GM18873 (cell line): ENCODE results near the gene NR4A1.

Source experiments
- ATAC-seq: cut with Tn5 transposase; IDR thresholded peaks from one replicate; pipeline ENCODE4 v1.9.1; 2021; ENCODE audit warnings: mild to moderate bottlenecking, moderate library complexity, moderate number of reproducible peaks; ENCODE audit not compliant: unreplicated experiment, low FRiP score

The NR4A1 gene

DNA sequence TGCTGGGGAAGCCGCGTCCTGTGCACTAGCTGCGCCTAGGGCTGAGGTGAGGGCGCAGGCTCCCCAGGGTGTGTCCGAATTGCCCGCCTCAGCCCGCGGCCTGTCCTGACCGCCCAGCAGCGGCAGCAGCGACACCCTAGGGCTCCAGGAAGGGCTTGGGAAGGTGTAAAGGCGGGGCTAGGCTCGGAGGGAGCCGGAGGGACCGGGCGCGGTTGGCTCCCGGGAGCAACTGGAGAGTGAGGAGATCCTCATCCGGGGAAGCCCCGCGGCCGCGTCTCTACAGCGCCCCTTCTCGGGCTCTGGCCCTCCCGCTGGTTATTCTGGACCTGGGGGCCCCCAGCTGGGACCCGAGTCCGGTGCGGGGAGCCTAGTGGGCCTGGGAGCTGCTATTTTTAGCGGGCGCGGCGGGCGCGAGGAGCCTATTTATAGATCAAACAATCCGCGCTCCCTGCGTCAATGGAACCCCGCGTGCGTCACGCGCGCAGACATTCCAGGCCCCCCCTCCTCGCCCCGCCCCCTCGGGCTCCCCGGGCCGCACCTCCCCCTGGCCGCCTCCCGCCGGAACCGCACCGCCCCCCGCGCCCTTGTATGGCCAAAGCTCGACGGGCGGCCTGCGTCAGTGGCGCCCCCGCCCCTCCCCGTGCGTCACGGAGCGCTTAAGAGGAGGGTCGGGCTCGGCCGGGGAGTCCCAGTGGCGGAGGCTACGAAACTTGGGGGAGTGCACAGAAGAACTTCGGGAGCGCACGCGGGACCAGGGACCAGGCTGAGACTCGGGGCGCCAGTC lies at the start of gene NR4A1:
NR4A1 (plus strand) TSS at position 685 of the 784 bp plus-strand sequence. CDS start 2,887 bp downstream, outside the sequence.
- peak; percentile 68 for ATAC-seq

DNA sequence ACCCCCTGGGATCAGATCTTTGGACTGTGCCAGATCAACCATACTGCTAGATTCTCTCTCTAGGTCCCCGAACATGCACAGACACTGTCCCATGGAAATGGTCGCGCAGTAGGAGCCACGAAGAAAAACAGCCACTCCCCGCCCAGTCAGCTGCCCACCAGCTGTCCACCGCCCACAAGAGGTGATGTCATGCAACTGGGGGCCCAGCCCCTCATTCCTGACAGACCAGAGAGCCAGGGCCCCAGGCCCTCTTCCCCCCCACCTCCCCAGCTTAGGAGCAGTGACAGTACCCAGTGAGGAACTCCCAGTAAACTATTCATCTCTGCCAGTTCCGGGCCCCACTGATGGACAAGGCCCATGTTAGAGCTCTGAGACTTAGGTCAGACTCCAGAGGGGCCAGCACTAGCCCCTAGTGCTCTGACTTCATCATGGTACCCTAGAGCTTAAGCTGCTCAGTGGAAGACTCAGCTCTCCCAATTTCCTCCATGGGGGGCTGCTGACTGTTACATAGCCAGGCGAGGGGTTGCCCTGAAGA lies 48.2 kb upstream of the NR4A1 start:
- ATAC-seq, result no peak

DNA sequence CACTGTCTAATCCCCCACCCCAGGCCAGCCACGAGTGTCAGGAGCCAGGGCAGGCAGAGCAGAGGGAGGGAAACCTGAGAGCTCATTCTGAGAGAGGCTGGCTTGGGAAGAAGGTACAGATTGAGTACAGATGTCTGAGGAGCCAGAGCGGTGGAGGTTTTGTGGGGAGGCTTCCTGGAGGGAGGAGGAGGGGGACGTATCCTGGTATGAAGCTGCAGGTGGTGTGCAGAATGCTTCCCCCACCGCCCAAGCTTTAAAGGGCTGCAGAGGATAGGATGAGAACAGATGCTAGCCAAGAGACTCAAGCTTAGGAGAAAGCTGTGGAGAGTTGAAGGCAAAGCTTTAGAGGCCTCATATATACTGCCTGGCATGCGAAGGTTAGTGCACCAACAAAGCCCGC lies 47.7 kb upstream of the NR4A1 start:
- no peak for ATAC-seq

DNA sequence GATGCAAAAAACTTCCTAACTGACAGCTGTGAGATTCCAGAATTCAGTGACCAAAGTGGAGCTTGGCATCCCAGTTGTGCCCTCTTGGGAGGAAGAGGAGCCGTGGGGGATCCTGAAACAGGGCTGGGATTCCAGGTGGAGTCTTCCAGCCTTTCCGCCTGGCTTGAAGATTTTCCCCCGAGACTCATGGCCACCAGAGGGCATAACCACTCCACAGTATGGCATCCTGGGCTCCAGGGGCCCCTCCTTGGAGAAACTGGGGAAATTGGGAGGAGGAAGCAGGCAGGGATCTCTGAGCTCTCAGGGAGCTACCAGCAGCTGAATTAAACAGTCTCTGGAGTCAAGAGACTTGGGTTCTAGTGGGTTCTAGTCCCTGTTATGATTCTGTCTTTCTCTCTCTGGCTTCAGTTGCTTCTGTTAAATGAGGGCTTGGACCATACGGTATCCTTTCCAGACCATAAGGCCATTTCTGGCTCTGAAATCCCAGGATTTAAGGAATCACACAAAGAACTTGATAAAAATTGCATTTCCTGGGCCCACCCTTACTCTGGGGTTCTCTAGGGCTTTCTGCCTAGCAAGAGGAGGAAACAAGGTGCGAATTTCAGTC lies 47.1 kb upstream of the NR4A1 start:
- ATAC-seq, result no peak

DNA sequence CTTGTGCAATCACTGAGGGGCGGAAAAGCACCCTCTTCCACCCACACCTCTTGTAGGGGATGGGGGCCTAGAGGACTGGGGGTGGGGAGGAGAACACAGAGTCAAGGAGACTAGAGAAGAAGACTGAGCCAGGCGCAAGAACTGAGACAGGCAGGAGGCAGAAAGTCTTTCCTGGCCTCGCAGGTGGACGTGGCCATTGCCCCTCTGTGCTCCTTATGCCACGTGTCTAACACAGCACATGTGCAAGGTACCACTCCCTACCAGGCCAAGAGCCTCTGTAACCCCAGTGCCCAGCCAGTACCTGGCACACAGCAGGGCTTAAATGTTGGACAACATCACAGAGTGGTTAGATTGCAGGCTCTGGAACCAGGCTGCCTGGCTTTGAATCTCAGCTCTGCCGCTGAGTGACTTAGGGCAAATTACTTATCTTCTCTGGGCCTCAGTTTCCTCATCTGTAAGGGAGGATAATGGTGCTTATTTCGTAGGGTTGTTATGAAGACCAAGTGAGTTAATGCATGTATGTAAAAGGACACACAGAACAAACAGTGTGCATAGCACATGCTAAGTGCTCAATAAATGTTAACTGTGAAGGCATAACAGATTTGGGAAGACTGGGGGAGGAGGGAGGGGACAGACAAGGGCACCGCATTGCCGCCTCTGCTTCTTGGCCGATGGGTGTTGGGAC lies 45.9 kb upstream of the NR4A1 start:
- ATAC-seq, result no peak

DNA sequence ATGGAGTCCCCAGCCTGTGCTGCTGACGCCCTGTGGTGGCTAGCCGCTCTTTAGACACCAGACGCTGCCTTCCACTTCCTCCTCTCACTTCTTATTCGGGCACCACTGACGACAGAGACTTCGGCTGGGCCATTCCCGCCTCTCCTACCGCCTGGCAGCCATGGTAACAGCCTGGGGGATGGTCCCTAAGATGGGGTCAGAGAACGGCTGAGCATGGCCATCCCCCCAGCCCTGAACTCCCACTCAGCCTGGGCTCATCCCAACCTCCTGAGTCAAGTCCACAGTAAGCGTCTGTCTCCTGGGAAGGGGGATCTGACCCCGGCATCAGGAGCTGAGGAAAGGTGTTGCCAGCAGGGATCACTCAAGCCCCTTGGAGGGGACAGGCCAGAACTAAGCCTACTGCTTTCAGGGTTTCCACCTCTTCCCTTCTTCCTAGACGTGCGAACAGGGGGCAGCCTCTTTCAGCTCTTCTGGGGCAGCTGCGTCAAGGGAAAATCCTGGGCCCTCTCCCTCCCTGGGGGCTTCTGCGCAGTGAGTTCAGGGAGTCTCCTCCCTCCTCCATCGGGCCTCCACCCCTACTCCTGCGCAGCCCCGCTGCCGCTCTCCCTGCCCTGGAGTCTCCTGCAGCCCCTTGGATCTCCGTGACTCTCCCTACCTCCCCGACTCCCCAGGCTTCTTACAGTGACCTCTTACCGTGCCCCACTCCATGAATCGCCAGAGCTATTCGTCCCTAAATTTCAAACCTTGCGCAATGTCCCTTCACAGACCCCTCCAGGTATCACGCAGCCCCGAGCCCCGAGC lies 45.1 kb upstream of the NR4A1 start:
- peak; percentile 58 for ATAC-seq

DNA sequence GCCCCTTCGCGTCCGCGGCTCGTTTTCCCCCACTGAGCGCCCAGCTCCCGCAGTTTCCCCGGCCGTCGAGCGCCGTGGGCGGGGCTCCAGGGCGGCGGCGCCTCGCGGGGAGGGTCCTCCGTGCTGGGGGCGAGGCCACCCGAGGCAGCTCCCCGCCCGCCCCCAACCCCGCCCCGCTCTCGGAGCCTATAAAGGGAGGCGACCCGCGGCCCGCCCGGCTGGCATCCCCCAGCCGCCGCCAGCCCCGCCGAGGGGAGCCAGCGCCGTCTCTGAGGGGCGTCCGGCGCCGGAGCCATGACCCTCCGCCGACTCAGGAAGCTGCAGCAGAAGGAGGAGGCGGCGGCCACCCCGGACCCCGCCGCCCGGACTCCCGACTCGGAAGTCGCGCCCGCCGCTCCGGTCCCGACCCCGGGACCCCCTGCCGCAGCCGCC lies 44.5 kb upstream of the NR4A1 start, which contains the start of gene TAMALIN:
TAMALIN (plus strand) TSS at position 221 of the 432 bp plus-strand sequence; CDS start at position 295, 74 bp downstream.
- no peak for ATAC-seq

DNA sequence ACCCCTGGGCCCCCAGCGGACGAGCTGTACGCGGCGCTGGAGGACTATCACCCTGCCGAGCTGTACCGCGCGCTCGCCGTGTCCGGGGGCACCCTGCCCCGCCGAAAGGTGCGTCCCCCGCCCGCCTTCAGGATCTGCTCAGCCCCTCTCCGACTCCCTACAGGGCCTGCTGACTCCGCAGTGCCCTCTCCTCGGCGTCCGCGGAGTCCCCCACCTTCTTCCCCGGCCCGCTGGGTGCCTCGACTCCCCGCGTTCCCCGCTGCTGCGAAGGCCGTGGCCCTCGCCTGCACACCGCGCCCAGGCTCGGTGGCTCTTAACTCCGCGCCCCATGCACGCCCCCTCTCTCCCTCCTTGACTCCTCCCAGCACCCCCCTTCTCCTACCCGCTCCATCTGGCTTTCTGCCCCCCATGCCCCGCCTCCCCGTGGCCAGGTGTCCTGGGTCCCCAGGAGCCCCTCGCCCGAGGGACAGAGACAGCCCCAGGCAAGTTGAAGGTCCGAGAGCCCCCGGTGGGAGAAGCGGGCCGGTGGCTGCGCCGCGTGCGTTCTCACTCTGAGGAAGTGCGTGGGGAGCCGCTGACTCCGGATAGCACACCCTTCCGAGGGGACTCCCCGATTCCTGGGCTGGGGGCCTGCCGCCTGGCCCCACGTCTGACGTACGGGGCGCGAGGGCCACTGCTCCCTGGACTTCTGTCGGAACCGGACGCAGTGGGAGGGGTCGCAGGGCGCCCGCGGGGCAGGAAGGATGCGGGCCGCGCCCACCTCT lies 43.9 kb upstream of the NR4A1 start:
- ATAC-seq, result no peak

DNA sequence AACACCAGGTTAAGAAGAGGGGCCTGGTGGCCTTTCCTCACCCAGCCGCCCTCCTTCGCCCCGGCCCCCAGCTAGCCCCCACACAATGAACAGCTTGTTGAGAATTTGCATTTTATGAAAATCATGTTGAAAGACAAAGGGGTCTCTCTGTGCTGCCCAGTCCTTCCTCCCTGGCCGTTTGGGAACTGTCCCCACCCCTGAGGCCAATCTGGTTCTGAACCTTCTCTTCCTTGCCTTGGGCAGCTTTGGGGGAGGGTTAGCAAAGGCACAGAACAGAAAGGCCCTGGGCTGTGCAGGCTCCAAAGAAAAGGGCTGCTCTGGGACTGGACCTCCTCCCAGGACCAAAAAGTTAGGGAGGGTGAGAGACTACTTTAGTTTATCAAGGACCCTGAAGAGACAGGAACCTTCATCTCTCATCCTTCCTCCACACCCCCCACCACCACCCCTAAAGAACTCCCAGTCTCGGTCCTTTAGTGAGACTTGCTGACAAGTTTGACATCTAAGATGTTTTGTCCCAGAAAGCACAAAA lies 43.2 kb upstream of the NR4A1 start:
- ATAC-seq, result no peak

DNA sequence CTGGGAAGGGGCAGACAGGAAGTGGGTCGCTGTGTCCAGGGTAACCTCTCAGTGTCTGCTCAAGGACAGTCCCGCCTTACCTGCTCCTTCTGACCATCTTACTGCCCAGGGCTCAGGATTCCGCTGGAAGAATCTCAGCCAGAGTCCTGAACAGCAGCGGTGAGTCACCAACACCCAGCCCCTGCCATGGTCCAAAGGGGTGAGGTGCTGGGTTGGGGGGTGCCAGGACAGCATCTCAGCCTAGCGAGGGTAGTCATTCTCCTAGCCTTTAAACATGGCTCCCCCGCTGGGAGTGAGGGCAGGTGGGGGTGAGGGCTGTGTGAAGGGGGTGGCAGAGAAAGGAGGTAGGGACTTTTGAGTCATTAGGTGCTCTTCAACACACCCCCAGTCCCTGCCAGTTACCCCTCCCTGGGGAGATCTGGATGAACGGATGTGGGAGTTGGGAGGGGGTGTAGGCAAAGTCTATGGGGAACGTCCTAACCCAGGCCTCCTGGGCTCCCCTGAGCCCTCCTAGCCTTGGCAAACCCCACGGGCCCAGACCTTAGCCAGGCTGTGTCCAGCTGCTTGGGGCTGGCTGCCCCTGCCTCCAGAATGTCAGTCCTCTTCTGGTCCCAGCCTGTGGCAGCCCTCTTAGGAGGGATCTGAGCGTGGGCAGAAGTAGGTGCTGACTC lies 42.0 kb upstream of the NR4A1 start:
- ATAC-seq, result no peak

DNA sequence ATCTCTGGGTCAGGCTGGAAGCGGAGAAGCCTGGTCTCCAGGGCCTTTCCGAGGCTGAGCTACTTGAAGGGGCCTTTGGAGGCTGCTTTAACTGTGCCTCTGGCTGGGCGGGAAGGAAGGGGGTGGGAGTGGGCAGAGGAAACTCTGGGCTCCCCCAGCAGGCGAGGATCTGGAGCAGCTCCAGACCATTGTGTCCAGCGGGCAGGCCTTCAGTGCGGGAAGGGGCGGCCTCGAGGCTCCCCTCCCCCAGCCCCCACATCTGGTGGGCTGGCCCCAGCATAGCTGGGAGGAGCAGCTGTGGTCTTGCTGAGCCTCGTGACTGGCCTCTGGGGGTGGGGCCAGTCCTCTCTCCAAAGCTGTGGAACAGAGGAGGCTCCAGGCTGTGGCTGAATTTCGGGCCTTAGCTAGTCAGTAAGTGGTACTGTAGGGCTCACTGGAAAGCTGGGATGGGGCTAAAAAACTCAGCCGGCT lies 41.1 kb upstream of the NR4A1 start:
- no peak for ATAC-seq

DNA sequence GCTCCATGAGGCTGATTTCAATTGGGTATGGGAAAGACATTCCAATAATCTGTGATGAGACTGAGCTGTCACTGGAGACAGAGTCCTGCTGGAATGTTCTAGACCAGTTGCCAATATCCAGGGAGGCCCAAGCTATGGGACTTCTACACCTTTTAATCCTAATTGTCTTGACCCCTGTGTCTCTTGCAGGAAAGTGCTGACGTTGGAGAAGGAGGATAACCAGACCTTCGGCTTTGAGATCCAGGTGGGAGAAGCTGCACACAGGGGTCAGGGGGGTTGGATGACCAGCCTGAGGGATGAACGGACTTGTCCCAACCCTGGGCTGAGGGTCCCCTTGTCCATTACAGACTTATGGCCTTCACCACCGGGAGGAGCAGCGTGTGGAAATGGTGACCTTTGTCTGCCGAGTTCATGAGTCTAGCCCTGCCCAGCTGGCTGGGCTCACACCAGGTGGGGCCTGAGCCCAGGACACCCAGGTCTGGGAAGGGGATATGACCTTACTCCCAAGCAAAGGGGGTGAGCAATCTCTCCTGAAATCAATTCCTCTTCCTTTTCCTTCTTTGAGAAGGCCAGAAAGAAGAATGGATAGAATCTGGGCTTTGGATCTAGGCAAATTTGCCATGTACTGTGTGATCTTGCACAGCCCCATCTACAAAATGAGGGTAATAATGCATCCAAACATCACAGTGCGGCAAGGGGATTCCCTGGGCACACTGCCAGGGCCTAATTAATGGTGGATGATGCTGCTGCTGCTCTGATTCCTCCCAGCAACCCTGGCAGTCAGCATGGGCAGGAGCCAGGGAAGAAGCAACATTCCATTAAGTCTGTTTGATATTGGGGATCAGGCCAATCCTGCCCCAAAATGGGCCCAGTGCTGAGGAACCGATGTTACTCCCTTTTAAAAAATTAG lies 40.3 kb upstream of the NR4A1 start:
- ATAC-seq, result no peak

DNA sequence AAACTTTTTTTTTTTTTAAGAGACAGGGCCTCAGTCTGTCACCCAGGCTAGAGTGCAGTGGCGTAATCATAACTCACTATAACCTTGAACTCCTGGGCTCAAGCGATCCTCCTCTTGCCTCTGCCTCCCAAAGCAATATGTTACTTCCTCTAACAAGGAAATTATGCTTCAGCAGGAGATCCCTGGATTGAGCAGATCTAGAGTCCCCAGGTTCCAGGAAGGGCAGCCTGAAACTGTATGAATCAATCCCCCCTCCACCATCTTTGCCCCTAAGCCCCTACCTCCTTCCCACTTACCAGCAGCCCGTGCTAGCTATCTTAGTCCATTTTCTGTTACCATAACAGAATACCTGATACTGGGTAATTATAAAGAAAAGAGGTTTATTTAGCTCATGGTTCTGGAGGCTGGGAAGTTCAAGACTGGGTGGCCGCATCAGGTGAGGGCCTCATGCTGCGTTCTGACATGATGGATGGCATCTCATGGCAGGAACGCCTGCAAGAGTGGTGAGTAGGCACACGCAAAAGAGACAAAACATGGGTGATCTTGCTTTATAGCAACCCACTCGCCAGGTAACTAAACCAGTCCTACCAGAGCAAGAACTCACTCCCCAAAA lies 39.5 kb upstream of the NR4A1 start:
- no peak for ATAC-seq

DNA sequence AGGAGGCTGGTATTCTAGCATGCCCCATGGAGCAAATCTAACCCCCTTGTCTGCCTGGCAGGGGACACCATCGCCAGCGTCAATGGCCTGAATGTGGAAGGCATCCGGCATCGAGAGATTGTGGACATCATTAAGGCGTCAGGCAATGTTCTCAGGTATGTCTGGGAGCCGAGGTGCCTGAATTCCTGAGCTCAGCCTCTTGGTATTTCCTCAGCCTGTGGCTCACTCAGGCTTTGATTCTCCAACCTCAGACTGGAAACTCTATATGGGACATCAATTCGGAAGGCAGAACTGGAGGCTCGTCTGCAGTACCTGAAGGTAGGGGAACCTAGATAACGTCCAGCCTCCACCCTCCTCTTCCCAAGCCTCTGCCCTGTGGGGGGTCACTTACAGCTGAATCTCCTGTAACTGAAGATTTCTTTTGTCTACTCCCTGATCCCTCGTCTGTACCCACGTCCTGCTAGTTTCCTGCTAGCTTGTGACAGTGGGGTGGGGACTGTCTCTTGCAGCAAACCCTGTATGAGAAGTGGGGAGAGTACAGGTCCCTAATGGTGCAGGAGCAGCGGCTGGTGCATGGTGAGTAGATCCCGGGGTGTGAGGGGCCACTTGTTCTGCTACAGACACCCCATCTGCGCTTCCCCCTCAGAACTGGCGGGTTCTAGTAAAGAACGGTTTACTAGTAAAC lies 37.5 kb upstream of the NR4A1 start:
- ATAC-seq, result no peak

DNA sequence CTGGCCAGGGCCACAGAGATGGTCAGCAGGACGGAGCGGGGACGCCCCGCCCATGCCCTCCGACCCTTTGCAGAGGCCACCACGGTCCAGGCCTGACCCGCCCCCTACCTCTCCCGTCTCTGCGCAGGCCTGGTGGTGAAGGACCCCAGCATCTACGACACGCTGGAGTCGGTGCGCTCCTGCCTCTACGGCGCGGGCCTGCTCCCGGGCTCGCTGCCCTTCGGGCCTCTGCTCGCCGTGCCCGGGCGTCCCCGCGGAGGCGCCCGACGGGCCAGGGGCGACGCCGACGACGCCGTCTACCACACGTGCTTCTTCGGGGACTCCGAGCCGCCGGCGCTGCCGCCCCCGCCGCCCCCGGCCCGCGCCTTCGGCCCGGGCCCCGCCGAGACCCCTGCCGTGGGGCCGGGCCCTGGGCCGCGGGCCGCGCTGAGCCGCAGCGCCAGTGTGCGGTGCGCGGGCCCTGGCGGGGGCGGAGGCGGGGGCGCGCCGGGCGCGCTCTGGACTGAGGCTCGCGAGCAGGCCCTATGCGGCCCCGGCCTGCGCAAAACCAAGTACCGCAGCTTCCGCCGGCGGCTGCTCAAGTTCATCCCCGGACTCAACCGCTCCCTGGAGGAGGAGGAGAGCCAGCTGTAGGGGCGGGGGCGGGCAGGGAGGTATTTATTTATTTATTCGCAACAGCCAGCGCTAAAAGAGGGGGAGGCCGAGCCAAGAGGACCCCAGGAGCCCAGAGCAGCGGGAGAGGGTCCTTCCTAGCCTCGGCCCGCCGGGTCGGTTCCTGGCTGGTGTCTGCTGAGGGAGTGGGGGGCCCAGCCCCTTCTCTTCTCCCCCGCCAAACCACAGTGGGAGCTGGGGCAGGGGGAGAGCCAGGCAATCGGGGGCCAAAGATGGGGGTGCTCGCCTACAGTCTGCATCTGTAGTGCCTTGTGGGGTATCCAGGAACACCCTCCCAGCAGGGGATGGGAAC lies 36.4 kb upstream of the NR4A1 start:
- ATAC-seq, result no peak
